OCI-LY1 (cell line): ENCODE data around the gene ZNF804B.

Experiments used
- CTCF ChIP-seq: fragments of 200-600 bp; sonication (generic), shearing (Covaris generic); IDR thresholded peaks from 2 replicates; pipeline ENCODE4 v1.5.1; 2017; ENCODE audit warnings: mild to moderate bottlenecking, antibody characterized with exemption, low read length, moderate library complexity, mixed read lengths
- EZH2 ChIP-seq: fragments of 200-600 bp; sonication (generic), shearing (Covaris generic); IDR thresholded peaks from 2 replicates; pipeline ENCODE4 v1.8.0; 2017; ENCODE audit warnings: borderline replicate concordance, mixed run types, mild to moderate bottlenecking, antibody characterized with exemption, low read length, moderate library complexity, mixed read lengths

- TF ChIP-seq CTCF (no peak), EZH2 (no peak)
Measured at GRCh38 chr7:89283302-89283701, 523.8 kb downstream of the ZNF804B start.
